ENCODE results near the gene HECW1. TPM values are rescaled to one million over a fixed set of nuclear protein-coding genes. Genes with fewer than 3 reads are reported as not detected.
"Not testable (repeated sequence)": the region's sequence is repeated elsewhere in the genome, so short reads cannot be mapped to it uniquely, and the experiment has no call there.

HECW1 gene
- total RNA-seq, 2 experiments from 2014 or later, result not detected

DNA sequence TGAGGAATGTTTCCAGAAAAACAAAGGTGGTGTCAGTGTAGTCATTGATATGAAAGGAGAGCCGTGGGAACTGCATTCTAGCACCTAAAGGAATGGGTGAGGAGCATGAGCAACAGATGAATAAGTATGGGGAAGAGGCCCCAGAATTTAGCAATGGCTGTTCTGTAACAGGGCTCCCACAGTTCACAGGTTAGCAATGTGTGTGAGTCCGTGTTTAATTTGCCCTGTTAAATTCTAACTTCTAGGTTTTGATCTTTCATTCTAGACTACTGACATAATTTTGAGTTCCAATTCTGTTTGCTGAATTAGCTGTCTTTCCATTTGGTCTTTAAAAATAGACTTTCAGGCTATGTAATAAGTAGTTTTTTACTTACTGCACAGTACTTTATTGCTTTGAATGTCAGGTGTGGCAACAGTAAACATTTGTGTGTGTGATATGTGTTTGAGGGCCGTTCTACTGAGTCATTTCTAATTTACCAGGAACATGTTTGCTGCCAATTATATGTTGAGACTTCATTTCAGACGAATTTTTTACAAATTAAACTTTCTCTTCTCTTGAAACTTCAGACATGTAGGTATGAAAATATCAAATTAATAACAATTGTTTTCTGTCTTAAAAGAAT is 479.2 kb downstream of the HECW1 start:
- TF ChIP-seq, protein P1, sequence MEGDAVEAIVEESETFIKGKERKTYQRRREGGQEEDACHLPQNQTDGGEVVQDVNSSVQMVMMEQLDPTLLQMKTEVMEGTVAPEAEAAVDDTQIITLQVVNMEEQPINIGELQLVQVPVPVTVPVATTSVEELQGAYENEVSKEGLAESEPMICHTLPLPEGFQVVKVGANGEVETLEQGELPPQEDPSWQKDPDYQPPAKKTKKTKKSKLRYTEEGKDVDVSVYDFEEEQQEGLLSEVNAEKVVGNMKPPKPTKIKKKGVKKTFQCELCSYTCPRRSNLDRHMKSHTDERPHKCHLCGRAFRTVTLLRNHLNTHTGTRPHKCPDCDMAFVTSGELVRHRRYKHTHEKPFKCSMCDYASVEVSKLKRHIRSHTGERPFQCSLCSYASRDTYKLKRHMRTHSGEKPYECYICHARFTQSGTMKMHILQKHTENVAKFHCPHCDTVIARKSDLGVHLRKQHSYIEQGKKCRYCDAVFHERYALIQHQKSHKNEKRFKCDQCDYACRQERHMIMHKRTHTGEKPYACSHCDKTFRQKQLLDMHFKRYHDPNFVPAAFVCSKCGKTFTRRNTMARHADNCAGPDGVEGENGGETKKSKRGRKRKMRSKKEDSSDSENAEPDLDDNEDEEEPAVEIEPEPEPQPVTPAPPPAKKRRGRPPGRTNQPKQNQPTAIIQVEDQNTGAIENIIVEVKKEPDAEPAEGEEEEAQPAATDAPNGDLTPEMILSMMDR (IDR thresholded peaks at IDR 0.05), result no peak
- H3K36me3 Mint-ChIP-seq (ENCODE audit: low read depth), result peaks cover 20% of the 10 kb centered on the region
- H3K9me3 Mint-ChIP-seq, result no peaks in the 10 kb centered on the region
- CTCF ChIA-PET, result interaction anchor here (0.9 to 1.7 kb wide), 9 partner anchors 9 to 108 kb away, joined by 3 to 14 read pairs (median 5); partner anchors contain the start of gene STK17A
- DNase-seq, result no peak
- POLR2A ChIA-PET, result interaction anchor here (0.9 to 3.5 kb wide), 8 partner anchors 8 to 60 kb away, joined by 3 to 22 read pairs (median 6); partner anchors contain the start of gene STK17A
- peaks cover 81% of the 10 kb centered on the region for H3K4me1 Mint-ChIP-seq (ENCODE audit: low read depth)
- peak; percentile 18 for ATAC-seq
- peak overlapping the region; percentile 86 for H3K27ac Mint-ChIP-seq
- no peaks in the 10 kb centered on the region for H3K27me3 Mint-ChIP-seq
- peak overlapping the region; percentile 46 for H3K4me3 Mint-ChIP-seq
- intact Hi-C loops (cut with micrococcal nuclease), result loop anchor here (2.0 kb wide), 1 partner anchor 57 kb away; no protein-coding TSS in a partner anchor

DNA sequence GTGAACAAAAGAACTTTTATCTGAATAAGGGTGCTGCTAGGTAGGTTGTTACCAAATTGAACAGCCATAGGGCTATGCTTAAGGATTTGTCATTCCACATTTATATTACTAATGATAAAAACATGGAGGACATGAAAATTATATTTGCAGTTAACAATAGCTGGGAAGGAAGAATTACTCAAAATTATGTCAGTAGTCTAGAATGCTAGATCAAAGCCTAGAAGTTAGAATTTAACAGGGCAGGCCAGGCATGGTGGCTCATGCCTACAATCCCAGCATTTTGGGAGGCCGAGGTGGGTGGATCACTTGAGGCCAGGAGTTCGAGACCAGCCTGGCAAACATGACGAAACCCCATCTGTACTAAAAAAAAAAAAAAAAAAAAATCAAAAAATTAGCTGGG is 479.9 kb downstream of the HECW1 start:
- Mint-ChIP-seq H3K27ac (peak overlapping the region; percentile 86), H3K27me3 (no peaks in the 10 kb centered on the region), H3K36me3 (ENCODE audit: low read depth) (peaks cover 23% of the 10 kb centered on the region), H3K9me3 (no peaks in the 10 kb centered on the region), H3K4me3 (peak overlapping the region; percentile 46), H3K4me1 (ENCODE audit: low read depth) (peaks cover 81% of the 10 kb centered on the region)
- intact Hi-C loops (cut with micrococcal nuclease), result no loop called here
- POLR2A ChIA-PET, result interaction anchor here (0.5 to 3.5 kb wide), 6 partner anchors 9 to 114 kb away, joined by 3 to 22 read pairs (median 6); partner anchors contain the start of gene STK17A
- CTCF ChIA-PET, result interaction anchor here (1.0 to 1.7 kb wide), 4 partner anchors 9 to 247 kb away, joined by 3 to 6 read pairs (median 4); partner anchors contain the start of gene STK17A
- no peak for DNase-seq
- TF ChIP-seq, protein P1 (IDR thresholded peaks at IDR 0.05), result no peak
- no peak for ATAC-seq

DNA sequence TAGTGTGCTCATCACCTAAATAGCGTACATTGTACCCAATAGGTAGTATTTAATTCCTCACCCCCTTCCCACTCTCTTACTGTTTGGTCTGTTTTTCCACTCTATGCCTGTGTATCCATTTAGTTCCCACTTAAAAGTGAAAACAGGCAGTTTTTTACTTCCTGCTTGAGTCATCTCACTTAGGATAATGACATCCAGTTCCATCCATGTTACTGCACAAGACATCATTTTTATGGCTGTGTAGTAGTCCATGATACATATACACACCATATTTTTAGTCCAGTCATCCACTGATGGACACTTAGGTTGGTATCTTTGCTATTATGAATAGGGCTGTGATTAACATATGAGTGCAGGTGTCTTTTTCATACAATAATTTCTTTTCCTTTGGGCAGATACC is 480.6 kb downstream of the HECW1 start:
- POLR2A ChIA-PET, result interaction anchor here (1.2 to 3.5 kb wide), 5 partner anchors 9 to 56 kb away, joined by 3 to 22 read pairs (median 9); partner anchors contain the start of gene STK17A
- DNase-seq (no peak), ATAC-seq (no peak)
- Mint-ChIP-seq H3K36me3 (ENCODE audit: low read depth) (peaks cover 24% of the 10 kb centered on the region), H3K4me1 (ENCODE audit: low read depth) (peaks cover 81% of the 10 kb centered on the region), H3K27me3 (no peaks in the 10 kb centered on the region), H3K4me3 (peak overlapping the region; percentile 46), H3K27ac (peak overlapping the region; percentile 89), H3K9me3 (no peaks in the 10 kb centered on the region)
- intact Hi-C loops (cut with micrococcal nuclease), result no loop called here
- CTCF ChIA-PET, result interaction anchor here (1.0 to 1.7 kb wide), 3 partner anchors 10 to 246 kb away, joined by 3 to 6 read pairs (median 4); partner anchors contain the start of gene STK17A
- TF ChIP-seq, protein P1 (IDR thresholded peaks at IDR 0.05), result no peak

DNA sequence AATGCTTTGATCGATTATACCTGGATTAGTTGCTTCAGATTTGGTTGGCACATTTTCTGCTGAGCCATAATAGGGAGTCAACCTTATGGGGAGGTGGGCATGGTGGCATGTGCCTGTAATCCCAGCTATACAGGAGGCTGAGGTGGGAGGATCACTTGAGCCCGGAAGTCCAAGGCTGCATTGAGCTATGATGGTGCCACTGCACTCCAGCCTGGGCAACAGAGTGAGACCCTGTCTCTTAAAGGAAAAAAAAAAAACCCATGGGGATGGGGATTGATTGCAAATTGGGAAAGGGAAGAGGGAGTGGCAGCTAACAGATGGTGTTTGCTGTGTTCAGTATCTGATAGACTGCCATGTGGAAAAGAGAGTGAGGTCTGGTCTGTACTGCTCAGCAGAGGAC is 481.6 kb downstream of the HECW1 start:
- intact Hi-C loops (cut with micrococcal nuclease), result no loop called here
- Mint-ChIP-seq H3K9me3 (no peaks in the 10 kb centered on the region), H3K36me3 (ENCODE audit: low read depth) (peaks cover 33% of the 10 kb centered on the region)

DNA sequence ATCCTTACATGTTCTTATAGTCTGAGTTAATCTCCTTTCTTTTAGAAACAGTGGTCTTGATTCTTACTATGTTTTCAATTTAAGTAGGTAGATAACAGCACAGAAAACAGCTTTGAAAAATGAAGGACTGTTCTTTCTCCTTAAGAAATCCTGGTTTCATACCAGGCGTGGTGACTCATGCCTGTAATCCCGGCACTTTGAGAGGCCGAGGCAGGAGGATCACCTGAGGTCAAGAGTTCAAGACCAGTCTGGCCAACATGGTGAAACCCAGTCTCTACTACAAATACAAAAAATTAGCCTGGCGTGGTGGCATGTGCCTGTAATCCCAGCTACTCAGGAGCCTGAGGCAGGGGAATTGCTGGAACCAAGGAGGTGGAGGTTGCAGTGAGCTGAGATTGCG is 484.0 kb downstream of the HECW1 start:
- ATAC-seq; DNase-seq; H3K27me3 Mint-ChIP-seq; H3K4me3 Mint-ChIP-seq; H3K9me3 Mint-ChIP-seq; intact Hi-C loops (cut with micrococcal nuclease): not testable (repeated sequence)
- POLR2A ChIA-PET, result interaction anchor here (0.6 to 1.6 kb wide), 4 partner anchors 11 to 1178 kb away, joined by 3 to 4 read pairs (median 3); no protein-coding TSS in a partner anchor
- Mint-ChIP-seq H3K27ac (peak overlapping the region; percentile 40), H3K36me3 (ENCODE audit: low read depth) (peaks cover 44% of the 10 kb centered on the region), H3K4me1 (ENCODE audit: low read depth) (peaks cover 73% of the 10 kb centered on the region)
- CTCF ChIA-PET, result interaction anchor here (1.1 to 2.4 kb wide), 5 partner anchors 9 to 103 kb away, joined by 3 to 11 read pairs (median 6); no protein-coding TSS in a partner anchor

More for the DNA sequence above, 481.6 kb downstream of the HECW1 start:
- H3K4me3 Mint-ChIP-seq, result peak overlapping the region; percentile 62
- ChIA-PET CTCF (interaction anchor here (1.7 to 2.4 kb wide), 3 partner anchors 9 to 26 kb away, joined by 4 to 17 read pairs (median 8); partner anchors contain the start of gene STK17A), POLR2A (interaction anchor here (0.9 to 1.4 kb wide), 5 partner anchors 9 to 55 kb away, joined by 3 to 5 read pairs (median 4); partner anchors contain the start of gene STK17A)
- TF ChIP-seq, protein P1 (IDR thresholded peaks at IDR 0.05), result no peak
- no peaks in the 10 kb centered on the region for H3K27me3 Mint-ChIP-seq
- ATAC-seq (no peak), DNase-seq (no peak)
- H3K4me1 Mint-ChIP-seq (ENCODE audit: low read depth), result peaks cover 81% of the 10 kb centered on the region
- peak overlapping the region; percentile 89 for H3K27ac Mint-ChIP-seq

Measured in activated CD8-positive, alpha-beta T cell treated with anti-CD3 and anti-CD28 coated beads for 36 hours (primary cell).